H1 (cell line): ENCODE results near the gene KCMF1. TPM values are rescaled to one million over a fixed set of nuclear protein-coding genes. Genes with fewer than 3 reads are reported as not detected.

Experiments used
- CTCF ChIA-PET: fragments of 300-600 bp; sonication (Branson Sonifier 250); formaldehyde crosslinking; loops from one replicate; lab custom pipeline; 2021; ENCODE audit not compliant: partially characterized antibody; lab: Charles Lee
- POLR2A ChIA-PET: fragments of 300-600 bp; sonication (Branson Sonifier 250); formaldehyde crosslinking; loops from one replicate; lab custom pipeline; 2021; ENCODE audit warnings: inconsistent platforms; ENCODE audit not compliant: partially characterized antibody; lab: Charles Lee
- DNase-seq, 2 experiments: peaks; one replicate each; pipeline versions ENCODE4 v3.0.0 to v3.0.0-alpha.2; 2010 to 2022; ENCODE audit warnings: low spot score in 2 of 2, low read depth in 1 of 2, mixed read lengths in 1 of 2
- FAIRE-seq: peaks from 2 replicates; lab custom pipeline; 2011; peaks lifted over from hg19 to GRCh38; lab: Jason Lieb, UNC
- H2AFZ ChIP-seq: 2 replicates; pipeline ENCODE4 v1.8.1; 2012; ENCODE audit warnings: low read length, inconsistent platforms
- H2AK5ac ChIP-seq: 2 replicates; pipeline ENCODE4 v1.6.1; 2013; ENCODE audit warnings: low read depth, low read length
- H2BK120ac ChIP-seq: replicated peaks from 2 replicates; pipeline ENCODE3; 2013; ENCODE audit warnings: low read depth, low read length, inconsistent platforms
- H2BK12ac ChIP-seq: 2 replicates; pipeline ENCODE4 v1.6.1; 2013; ENCODE audit warnings: low read depth, low read length
- H2BK15ac ChIP-seq: 2 replicates; pipeline ENCODE4 v1.6.1; 2013; ENCODE audit warnings: low read length
- H2BK20ac ChIP-seq: 2 replicates; pipeline ENCODE4 v1.6.1; 2013; ENCODE audit warnings: low read length
- H2BK5ac ChIP-seq: 2 replicates; pipeline ENCODE4 v1.6.1; 2013; ENCODE audit warnings: low read depth, low read length
- H3K14ac ChIP-seq: 2 replicates; pipeline ENCODE4 v1.6.1; 2013; ENCODE audit warnings: inconsistent platforms; ENCODE audit not compliant: insufficient read length
- H3K18ac ChIP-seq: 2 replicates; pipeline ENCODE4 v1.6.1; 2013; ENCODE audit warnings: low read length; ENCODE audit errors: extremely low read depth
- H3K23ac ChIP-seq: 2 replicates; pipeline ENCODE4 v1.6.1; 2013; ENCODE audit warnings: inconsistent platforms; ENCODE audit not compliant: insufficient read length
- H3K23me2 ChIP-seq: 2 replicates; pipeline ENCODE4 v1.6.1; 2013; ENCODE audit warnings: low read depth, low read length
- H3K27ac ChIP-seq: 2 replicates; pipeline ENCODE4 v1.6.1; 2011; ENCODE audit warnings: low read depth, low read length, inconsistent platforms
- H3K27me3 ChIP-seq, 4 experiments: replicated peaks in 1 of 4; 1 replicate in 1 of 4; 2 replicates in 3 of 4; pipeline versions ENCODE4 v1.6.1 to v1.8.1; 2011 to 2013; ENCODE audit warnings: low read length in 3 of 4, mild to moderate bottlenecking in 3 of 4, inconsistent platforms in 2 of 4, mixed read lengths in 2 of 4, moderate library complexity in 1 of 4; ENCODE audit not compliant: control insufficient read depth in 3 of 4, insufficient read depth in 3 of 4; ENCODE audit errors: extremely low read depth in 1 of 4
- H3K36me3 ChIP-seq, 4 experiments: 2 replicates each; pipeline versions ENCODE4 v1.6.1 to v1.8.1; 2011 to 2013; ENCODE audit warnings: mild to moderate bottlenecking in 4 of 4, low read length in 3 of 4, moderate library complexity in 2 of 4, control low read depth in 1 of 4, inconsistent platforms in 1 of 4; ENCODE audit not compliant: insufficient read depth in 4 of 4, control insufficient read depth in 2 of 4
- H3K4ac ChIP-seq: replicated peaks from 2 replicates; pipeline ENCODE3; 2013; ENCODE audit warnings: low read length, low read depth, mixed read lengths, inconsistent platforms; ENCODE audit not compliant: insufficient read length
- H3K4me1 ChIP-seq, 4 experiments: replicated peaks in 1 of 4; 1 replicate in 1 of 4; 2 replicates in 3 of 4; pipeline versions ENCODE4 v1.6.1 to v1.8.1; 2011 to 2013; ENCODE audit warnings: low read length in 3 of 4, inconsistent platforms in 2 of 4, mixed read lengths in 1 of 4; ENCODE audit not compliant: insufficient read depth in 4 of 4, control insufficient read depth in 3 of 4
- H3K4me2 ChIP-seq, 2 experiments: 2 replicates each; pipeline versions ENCODE4 v1.6.1 to v1.8.1; 2011 to 2013; ENCODE audit warnings: low read depth in 2 of 2, low read length in 2 of 2, control low read depth in 1 of 2, inconsistent platforms in 1 of 2, mild to moderate bottlenecking in 1 of 2; ENCODE audit not compliant: insufficient read depth in 1 of 2
- H3K4me3 ChIP-seq, 4 experiments: fragments of 200-600, 300-600 bp in 1 of 4; sonication (generic), shearing (Covaris generic), sonication (Bioruptor Twin) in 1 of 4; 2 replicates each; pipeline versions ENCODE4 v1.5.1 to v1.8.1; 2011 to 2016; ENCODE audit warnings: low read length in 4 of 4, low read depth in 3 of 4, control low read depth in 2 of 4, inconsistent platforms in 2 of 4, mild to moderate bottlenecking in 2 of 4, mixed read lengths in 1 of 4, moderate library complexity in 1 of 4; ENCODE audit not compliant: insufficient read depth in 2 of 4; ENCODE audit errors: extremely low read depth in 1 of 4
- H3K56ac ChIP-seq: replicated peaks from 2 replicates; pipeline ENCODE3; 2013; ENCODE audit warnings: low read depth, mild to moderate bottlenecking, mixed read lengths, low read length, inconsistent platforms; ENCODE audit not compliant: insufficient read length
- H3K79me1 ChIP-seq: 2 replicates; pipeline ENCODE4 v1.6.1; 2013; ENCODE audit warnings: low read depth, low read length, control low read depth
- H3K79me2 ChIP-seq, 2 experiments: 2 replicates each; pipeline versions ENCODE4 v1.6.1 to v1.8.1; 2012 to 2013; ENCODE audit warnings: low read length in 2 of 2, mild to moderate bottlenecking in 2 of 2, inconsistent platforms in 1 of 2; ENCODE audit not compliant: insufficient read depth in 2 of 2, control insufficient read depth in 1 of 2
- H3K9ac ChIP-seq, 4 experiments: replicated peaks in 1 of 4; 1 replicate in 1 of 4; 2 replicates in 3 of 4; pipeline versions ENCODE4 v1.6.1 to v1.8.1; 2011 to 2013; ENCODE audit warnings: low read depth in 3 of 4, low read length in 3 of 4, control low read depth in 2 of 4, mild to moderate bottlenecking in 2 of 4, moderate library complexity in 2 of 4, inconsistent platforms in 1 of 4; ENCODE audit errors: extremely low read depth in 1 of 4
- H3K9me3 ChIP-seq, 2 experiments: 2 replicates each; pipeline versions ENCODE4 v1.6.1 to v1.8.1; 2012 to 2013; ENCODE audit warnings: mild to moderate bottlenecking in 2 of 2, moderate library complexity in 2 of 2, control low read depth in 1 of 2, inconsistent platforms in 1 of 2, low read depth in 1 of 2, low read length in 1 of 2, mixed read lengths in 1 of 2; ENCODE audit not compliant: insufficient read depth in 2 of 2
- H4K20me1 ChIP-seq, 2 experiments: replicated peaks in 1 of 2; 2 replicates each; pipeline versions ENCODE3 to v1.8.1; 2011 to 2013; ENCODE audit warnings: inconsistent platforms in 2 of 2, low read length in 2 of 2, mild to moderate bottlenecking in 1 of 2; ENCODE audit not compliant: insufficient read depth in 2 of 2, control insufficient read depth in 1 of 2
- H4K5ac ChIP-seq: 2 replicates; pipeline ENCODE4 v1.6.1; 2013; ENCODE audit warnings: low read length, low read depth, mixed read lengths, inconsistent platforms; ENCODE audit not compliant: insufficient read length
- H4K8ac ChIP-seq: 2 replicates; pipeline ENCODE4 v1.8.0; 2013; ENCODE audit warnings: mild to moderate bottlenecking, moderate library complexity, low read length, inconsistent platforms; ENCODE audit not compliant: insufficient read depth; ENCODE audit errors: extremely low read depth
- H4K91ac ChIP-seq: replicated peaks from 2 replicates; pipeline ENCODE3; 2013; ENCODE audit warnings: low read length, mixed read lengths, inconsistent platforms; ENCODE audit not compliant: insufficient read length
- KDM1A ChIP-seq: fragments of 200-600, 300-600 bp; sonication (generic); IDR thresholded peaks from 2 replicates; pipeline ENCODE4 v1.7.1; 2016; ENCODE audit warnings: mild to moderate bottlenecking, low read length, borderline replicate concordance
- WGBS, 2 experiments: shearing (Covaris generic) in 1 of 2; methylation state at CpG; one replicate each; pipeline versions ENCODE4 v1.1.6 to v1.1.7; 2013 to 2015; ENCODE audit warnings: low lambda C conversion rate in 2 of 2, mixed read lengths in 2 of 2, inconsistent platforms in 1 of 2, low coverage in 1 of 2, missing lambda C conversion rate in 1 of 2; ENCODE audit not compliant: insufficient replicate concordance in 2 of 2, insufficient coverage in 1 of 2, insufficient read length in 1 of 2; ENCODE audit errors: extremely low coverage in 1 of 2, missing lambda C conversion rate in 1 of 2; 5-methylcytosine and 5-hydroxymethylcytosine counted together
- polyA plus RNA-seq, 7 experiments: library from polyadenylated mRNA; depleted of rRNA in 3 of 7; stranded (reverse) in 5 of 7; unstranded in 2 of 7; fragments of >200 nt in 5 of 7; fragments of 200-250 nt in 2 of 7; gene quantifications; 1 replicate in 5 of 7; 2 replicates in 1 of 7; 4 replicates in 1 of 7; pipeline versions ENCODE4 v1.2.1 to v1.2.3, GENCODE V29; 2011 to 2013; ENCODE audit warnings: missing spikeins in 2 of 7, mixed read lengths in 2 of 7
- total RNA-seq: library from RNA; stranded (reverse); fragmentation: NEBNext Ultra II Directional; extraction: Animal tissue kit (Norgen Biotek cat#: 25700); gene quantifications from 2 replicates; pipeline ENCODE4 v1.2.1, GENCODE V29; 2021

Gene KCMF1
- total and polyA plus RNA-seq, 2 of the 8 experiments (the other 6 are each of a cell fraction or from before 2014, with no cell fraction given), result 86.9 to 149 TPM

DNA sequence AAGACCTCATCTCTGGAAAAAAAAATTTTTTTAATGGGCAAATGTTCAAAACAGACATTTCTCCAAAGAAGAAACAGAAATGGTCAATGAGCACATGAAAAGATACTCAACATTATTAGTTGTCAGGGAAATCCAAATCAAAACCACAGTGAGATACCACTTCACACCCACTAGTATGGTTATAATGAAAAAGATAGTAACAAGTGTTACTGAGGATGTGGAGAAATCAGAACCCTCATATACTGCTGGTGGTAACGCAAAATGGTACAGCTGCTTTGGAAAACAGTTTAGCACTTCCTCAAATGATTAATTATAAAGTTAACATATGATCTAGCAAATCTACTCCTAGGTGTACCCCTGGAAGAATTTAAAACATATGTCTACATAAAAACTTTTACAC, 133.3 kb downstream of the KCMF1 start:
- no peak overlapping the region for H4K91ac ChIP-seq
- no peaks in the 10 kb centered on the region for H3K36me3 ChIP-seq
- H3K18ac ChIP-seq, result no peak overlapping the region
- CTCF ChIA-PET, result interaction anchor here (0.6 to 1.2 kb wide), 2 partner anchors 14 to 197 kb away, joined by 3 to 4 read pairs; no protein-coding TSS in a partner anchor
- 96% methylated on average over 1 of the region's 1 CpG; no CpG with 5 or more reads in 1 of the 2 experiments for WGBS, 2 experiments
- H3K27ac ChIP-seq, result no peak overlapping the region
- no peak overlapping the region for H2BK5ac ChIP-seq
- H3K79me1 ChIP-seq, result no peaks in the 10 kb centered on the region
- POLR2A ChIA-PET, result no interaction called here
- no peak overlapping the region for H2BK12ac ChIP-seq
- no peak overlapping the region for H2BK120ac ChIP-seq
- FAIRE-seq, result no peak
- H2AK5ac ChIP-seq, result no peak overlapping the region
- H3K9ac ChIP-seq, result no peak overlapping the region
- H3K23ac ChIP-seq, result no peak overlapping the region
- no peak overlapping the region for H2BK15ac ChIP-seq
- no peak overlapping the region for H4K8ac ChIP-seq
- H2AFZ ChIP-seq, result no peak overlapping the region
- H3K9me3 ChIP-seq, result no peaks in the 10 kb centered on the region
- H2BK20ac ChIP-seq, result no peak overlapping the region
- H3K23me2 ChIP-seq, result no peaks in the 10 kb centered on the region
- H3K56ac ChIP-seq, result no peak overlapping the region
- H3K4me1 ChIP-seq, result no peaks in the 10 kb centered on the region
- no peak overlapping the region for H4K5ac ChIP-seq
- no peak overlapping the region for H3K14ac ChIP-seq
- no peaks in the 10 kb centered on the region for H3K79me2 ChIP-seq
- H4K20me1 ChIP-seq, result no peaks in the 10 kb centered on the region
- H3K4ac ChIP-seq, result no peak overlapping the region
- DNase-seq, result no peak
- H3K4me3 ChIP-seq, result no peak overlapping the region
- H3K27me3 ChIP-seq, result no peaks in the 10 kb centered on the region
- no peak overlapping the region for H3K4me2 ChIP-seq
- no peak for TF ChIP-seq KDM1A
